ENCODE results near the gene RICTOR. TPM values are rescaled to one million over a fixed set of nuclear protein-coding genes. Genes with fewer than 3 reads are reported as not detected.
A peak's percentile ranks its signal among the peaks of the same experiment; 100 is the strongest.

Gene RICTOR
- total RNA-seq, 1 donor from 2014 or later: 46.4 TPM

GRCh38 chr5:39006650-39007049 lies 67.5 kb downstream of the RICTOR start:
- H3K4me1 Mint-ChIP-seq: peaks cover 1% of the 10 kb centered on the region
- TF ChIP-seq CTCF (IDR thresholded peaks at IDR 0.05; ENCODE audit: unreplicated experiment): no peak

GRCh38 chr5:39005566-39006232 lies 68.5 kb downstream of the RICTOR start:
- no peaks in the 10 kb centered on the region for H3K27me3 Mint-ChIP-seq (ENCODE audit: low read depth)
- H3K36me3 Mint-ChIP-seq: peaks cover 34% of the 10 kb centered on the region
- H3K4me1 Mint-ChIP-seq: peaks cover 1% of the 10 kb centered on the region
- no peak overlapping the region for H3K27ac Mint-ChIP-seq
- peaks cover 11% of the 10 kb centered on the region for H3K9me3 Mint-ChIP-seq
- no peak for DNase-seq (ENCODE audit: low spot score in 2 of 2, unreplicated experiment in 2 of 2)
- TF ChIP-seq CTCF (IDR thresholded peaks at IDR 0.05; ENCODE audit: unreplicated experiment): no peak
- no peak overlapping the region for H3K4me3 Mint-ChIP-seq

More at GRCh38 chr5:39006650-39007049, 67.5 kb downstream of the RICTOR start:
- peaks cover 17% of the 10 kb centered on the region for H3K9me3 Mint-ChIP-seq
- peaks cover 36% of the 10 kb centered on the region for H3K36me3 Mint-ChIP-seq
- no peak for DNase-seq (ENCODE audit: low spot score in 2 of 2, unreplicated experiment in 2 of 2)
- H3K27ac Mint-ChIP-seq: no peak overlapping the region
- H3K27me3 Mint-ChIP-seq (ENCODE audit: low read depth): no peaks in the 10 kb centered on the region
- H3K4me3 Mint-ChIP-seq: no peak overlapping the region

- Mint-ChIP-seq H3K27ac (no peak overlapping the region), H3K27me3 (ENCODE audit: low read depth) (no peaks in the 10 kb centered on the region)
- DNase-seq (ENCODE audit: low spot score in 2 of 2, unreplicated experiment in 2 of 2): no peak
Measured at GRCh38 chr5:39001683-39002082, 72.5 kb downstream of the RICTOR start.

GRCh38 chr5:38999037-38999436 lies 75.2 kb downstream of the RICTOR start:
- H3K27ac Mint-ChIP-seq: no peak overlapping the region
- H3K4me1 Mint-ChIP-seq: peaks cover 3% of the 10 kb centered on the region
- peaks cover 15% of the 10 kb centered on the region for H3K9me3 Mint-ChIP-seq
- no peak overlapping the region for H3K4me3 Mint-ChIP-seq
- no peaks in the 10 kb centered on the region for H3K27me3 Mint-ChIP-seq (ENCODE audit: low read depth)
- H3K36me3 Mint-ChIP-seq: peaks cover 43% of the 10 kb centered on the region
- no peak for DNase-seq (ENCODE audit: low spot score in 2 of 2, unreplicated experiment in 2 of 2)
- no peak for TF ChIP-seq CTCF (IDR thresholded peaks at IDR 0.05; ENCODE audit: unreplicated experiment)

More at GRCh38 chr5:39001683-39002082, 72.5 kb downstream of the RICTOR start:
- Mint-ChIP-seq H3K4me1 (peaks cover 1% of the 10 kb centered on the region), H3K9me3 (peaks cover 19% of the 10 kb centered on the region), H3K4me3 (no peak overlapping the region), H3K36me3 (peaks cover 48% of the 10 kb centered on the region)
- no peak for TF ChIP-seq CTCF (IDR thresholded peaks at IDR 0.05; ENCODE audit: unreplicated experiment)

- H3K27ac Mint-ChIP-seq: peak overlapping the region; percentile 19
Measured at GRCh38 chr5:38997591-38997990, 76.6 kb downstream of the RICTOR start.

More at GRCh38 chr5:38997591-38997990, 76.6 kb downstream of the RICTOR start:
- Mint-ChIP-seq H3K9me3 (peaks cover 15% of the 10 kb centered on the region), H3K4me3 (no peak overlapping the region), H3K4me1 (peaks cover 7% of the 10 kb centered on the region), H3K36me3 (peaks cover 41% of the 10 kb centered on the region), H3K27me3 (ENCODE audit: low read depth) (no peaks in the 10 kb centered on the region)
- DNase-seq (ENCODE audit: low spot score in 2 of 2, unreplicated experiment in 2 of 2): no peak
- no peak for TF ChIP-seq CTCF (IDR thresholded peaks at IDR 0.05; ENCODE audit: unreplicated experiment)
